Measurements from ENCODE around the gene GUCY1B1.

GRCh38 chr4:155741546-155741945 lies 17.3 kb upstream of the GUCY1B1 start:
- TF ChIP-seq POLR2A (IDR thresholded peaks at IDR 0.05) (no peak), CTCF (IDR thresholded peaks at IDR 0.05) (no peak)

Data from heart left ventricle (tissue), 13 donors.